Anterior cingulate cortex (tissue), 58 donors: ENCODE data around the gene RTN4RL1.

ENCODE experiments used
- DNase-seq, 58 donors: peaks; one replicate each; lab custom pipeline; 2025; lab: John Stamatoyannopoulos, UW

The RTN4RL1 gene

GRCh38 chr17:2025220-2025621 is at the start of gene RTN4RL1:
RTN4RL1 (minus strand) TSS chr17:2025334; CDS start chr17:2024865, 469 bp downstream.
- peak in 48 of 58 donors; percentile 14 to 88 (median 58) for DNase-seq

- DNase-seq = no peak
Measured at GRCh38 chr17:2074919-2075318, 49.8 kb upstream of the RTN4RL1 start.

GRCh38 chr17:2071455-2072281 is 46.5 kb upstream of the RTN4RL1 start:
- no peak for DNase-seq

- no peak for DNase-seq
Measured at GRCh38 chr17:2071024-2071385, 45.9 kb upstream of the RTN4RL1 start.

- no peak for DNase-seq
Measured at GRCh38 chr17:2070241-2071023, 45.3 kb upstream of the RTN4RL1 start.

GRCh38 chr17:2068519-2069051 is 43.5 kb upstream of the RTN4RL1 start:
- no peak for DNase-seq

- DNase-seq = peak in 1 of 58 donors; percentile 43
Measured at GRCh38 chr17:2068031-2068518, 42.9 kb upstream of the RTN4RL1 start.

- no peak for DNase-seq
Measured at GRCh38 chr17:2067608-2068024, 42.5 kb upstream of the RTN4RL1 start.

GRCh38 chr17:2067048-2067561 is 42.0 kb upstream of the RTN4RL1 start:
- DNase-seq = no peak

- DNase-seq = no peak
Measured at GRCh38 chr17:2065949-2066400, 40.8 kb upstream of the RTN4RL1 start.

- DNase-seq = no peak
Measured at GRCh38 chr17:2064980-2065785, 40.0 kb upstream of the RTN4RL1 start.

- DNase-seq = no peak
Measured at GRCh38 chr17:2064520-2064971, 39.4 kb upstream of the RTN4RL1 start.

- no peak for DNase-seq
Measured at GRCh38 chr17:2064147-2064489, 39.0 kb upstream of the RTN4RL1 start.

GRCh38 chr17:2063261-2064146 is 38.4 kb upstream of the RTN4RL1 start:
- no peak for DNase-seq

- DNase-seq = no peak
Measured at GRCh38 chr17:2062571-2063183, 37.5 kb upstream of the RTN4RL1 start.

- no peak for DNase-seq
Measured at GRCh38 chr17:2061441-2061958, 36.4 kb upstream of the RTN4RL1 start.

GRCh38 chr17:2060681-2061440 is 35.7 kb upstream of the RTN4RL1 start:
- DNase-seq = no peak

GRCh38 chr17:2060385-2060658 is 35.2 kb upstream of the RTN4RL1 start:
- DNase-seq = no peak
